ENCODE measurements around the gene DAB1.
"Not testable (repeated sequence)": the region's sequence is repeated elsewhere in the genome, so short reads cannot be mapped to it uniquely, and the experiment has no call there.

Gene DAB1

GRCh38 chr1:57269630-57270225, 154.1 kb downstream of the DAB1 start:
- no peak for DNase-seq

- no peak for DNase-seq
Observed at GRCh38 chr1:57265104-57265503, 158.8 kb downstream of the DAB1 start.

GRCh38 chr1:57262472-57262871, 161.4 kb downstream of the DAB1 start:
- DNase-seq, result no peak

- DNase-seq, result no peak
Observed at GRCh38 chr1:57258557-57259325, 165.1 kb downstream of the DAB1 start.

- no peak for DNase-seq
Observed at GRCh38 chr1:57255945-57256344, 167.9 kb downstream of the DAB1 start.

GRCh38 chr1:57254022-57254421, 169.8 kb downstream of the DAB1 start:
- DNase-seq, result no peak

- DNase-seq, result no peak
Observed at GRCh38 chr1:57252597-57253294, 171.1 kb downstream of the DAB1 start.

GRCh38 chr1:57250021-57250420, 173.8 kb downstream of the DAB1 start:
- no peak for DNase-seq

GRCh38 chr1:57249511-57249910, 174.3 kb downstream of the DAB1 start:
- DNase-seq, result no peak

- DNase-seq, result no peak
Observed at GRCh38 chr1:57248830-57249229, 175.0 kb downstream of the DAB1 start.

- DNase-seq, result no peak
Observed at GRCh38 chr1:57238233-57238781, 185.6 kb downstream of the DAB1 start.

- DNase-seq, result no peak
Observed at GRCh38 chr1:57235730-57236510, 187.9 kb downstream of the DAB1 start.

GRCh38 chr1:57234459-57234858, 189.4 kb downstream of the DAB1 start:
- no peak for DNase-seq

GRCh38 chr1:57232500-57232899, 191.4 kb downstream of the DAB1 start:
- no peak for DNase-seq

GRCh38 chr1:57229998-57230397, 193.9 kb downstream of the DAB1 start:
- no peak for DNase-seq

- DNase-seq, result no peak
Observed at GRCh38 chr1:57229076-57229475, 194.8 kb downstream of the DAB1 start.

- no peak for DNase-seq
Observed at GRCh38 chr1:57222801-57223200, 201.1 kb downstream of the DAB1 start.

- no peak for DNase-seq
Observed at GRCh38 chr1:57222307-57222706, 201.6 kb downstream of the DAB1 start.

GRCh38 chr1:57220905-57221304, 203.0 kb downstream of the DAB1 start:
- not testable (repeated sequence) for DNase-seq

GRCh38 chr1:57218487-57219079, 205.3 kb downstream of the DAB1 start:
- DNase-seq, result no peak

GRCh38 chr1:57217905-57218304, 206.0 kb downstream of the DAB1 start:
- no peak for DNase-seq

- DNase-seq, result no peak
Observed at GRCh38 chr1:57214951-57215575, 208.8 kb downstream of the DAB1 start.

Measured in NCI-H1048 (cell line).